K562 (cell line): ENCODE measurements around the gene MYCBP2.

Source experiments
- EZH2 ChIP-seq: IDR thresholded peaks from 2 replicates; pipeline ENCODE4 v1.6.1; 2012; ENCODE audit warnings: low read depth, mild to moderate bottlenecking, inconsistent platforms, low read length, borderline replicate concordance
- GABPA ChIP-seq: fragments of 200-800 bp; sonication (Bioruptor generic); conservative IDR thresholded peaks from 2 replicates; pipeline ENCODE4 v1.6.1; 2016; ENCODE audit warnings: low read depth, missing genetic modification characterization, missing compliant biosample characterization
- HMG20A ChIP-seq: fragments of 450-650 bp; formaldehyde crosslinking; conservative IDR thresholded peaks from 2 replicates; pipeline ENCODE4 v1.4.0; 2020; ENCODE audit warnings: mild to moderate bottlenecking, mixed read lengths
- MTF1 ChIP-seq: fragments of 250-450 bp; sonication (Bioruptor Pico); IDR thresholded peaks from 2 replicates; pipeline ENCODE4 v1.9.0; 2021; ENCODE audit warnings: moderate library complexity, mild to moderate bottlenecking, inconsistent platforms, borderline replicate concordance
- PCBP2 ChIP-seq: fragments of 200-400 bp; formaldehyde crosslinking; IDR thresholded peaks from 2 replicates; pipeline ENCODE4 v1.6.1; 2018; ENCODE audit warnings: low read length, low read depth, mild to moderate bottlenecking, moderate library complexity; ENCODE audit not compliant: poor library complexity, severe bottlenecking
- PRMT5 ChIP-seq: sonication (generic); formaldehyde crosslinking; IDR thresholded peaks from 2 replicates; pipeline ENCODE4 v1.5.0; 2020; ENCODE audit warnings: missing genetic modification reagents
- SAFB2 ChIP-seq: fragments of 200-400 bp; formaldehyde crosslinking; IDR thresholded peaks from 2 replicates; pipeline ENCODE4 v1.6.1; 2018; ENCODE audit warnings: borderline replicate concordance, low read length, low read depth, moderate library complexity; ENCODE audit not compliant: severe bottlenecking
- SMAD3 ChIP-seq: fragments of 450-650 bp; formaldehyde crosslinking; conservative IDR thresholded peaks from 2 replicates; pipeline ENCODE4 v1.4.0; 2020; ENCODE audit warnings: mild to moderate bottlenecking
- SRSF9 ChIP-seq: fragments of 200-400 bp; formaldehyde crosslinking; IDR thresholded peaks from 2 replicates; pipeline ENCODE4 v1.6.1; 2017; ENCODE audit warnings: low read depth, low read length, borderline replicate concordance
- ZNF184 ChIP-seq: sonication (generic); formaldehyde crosslinking; IDR thresholded peaks from 2 replicates; pipeline ENCODE4 v1.5.0; 2020; ENCODE audit warnings: missing genetic modification reagents
- ZNF77 ChIP-seq: fragments of 250-450 bp; sonication (Bioruptor Pico); IDR thresholded peaks from 2 replicates; pipeline ENCODE4 v1.5.0; 2020
- TF ChIP-seq, protein P1 (sequence below): fragments of 250-450 bp; sonication (Bioruptor Pico); IDR thresholded peaks from 2 replicates; pipeline ENCODE4 v1.5.0; 2020; ENCODE audit warnings: mild to moderate bottlenecking, borderline replicate concordance
- TF ChIP-seq, protein P2 (sequence below): fragments of 450-650 bp; formaldehyde crosslinking; IDR thresholded peaks from 2 replicates; pipeline ENCODE4 v1.4.0; 2022; ENCODE audit warnings: missing genetic modification characterization
- TF ChIP-seq, protein P3 (sequence below): fragments of 250-450 bp; sonication (Bioruptor Pico); IDR thresholded peaks from 2 replicates; pipeline ENCODE4 v1.8.0; 2022; ENCODE audit warnings: inconsistent platforms

DNA sequence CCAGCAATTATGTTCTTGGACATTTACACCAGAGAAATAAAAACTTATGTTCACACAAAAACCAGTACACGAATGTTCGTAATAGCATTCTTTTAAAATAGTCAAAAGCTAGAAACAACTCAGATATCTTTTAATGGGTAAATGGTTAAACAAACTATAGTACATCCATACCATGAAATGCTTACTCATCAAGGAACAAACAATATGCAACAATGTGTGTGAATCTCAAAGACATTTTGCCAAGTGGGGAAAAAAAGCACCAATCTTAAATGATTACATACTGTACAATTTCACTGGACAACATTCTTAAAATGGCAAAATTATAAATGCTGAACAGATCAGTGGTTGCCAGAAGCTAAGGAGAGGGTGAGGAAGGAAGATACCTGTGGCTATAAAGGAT, 36.6 kb downstream of the MYCBP2 start:
- TF ChIP-seq GABPA (no peak), SRSF9 (no peak), MTF1 (CRISPR knock-in tag) (no peak), HMG20A (CRISPR knock-in tag) (no peak), PRMT5 (CRISPR knock-in tag) (no peak), SAFB2 (no peak), ZNF77 (CRISPR knock-in tag) (no peak), EZH2 (no peak), ZNF184 (CRISPR knock-in tag) (no peak), PCBP2 (no peak), SMAD3 (CRISPR knock-in tag) (no peak)
- TF ChIP-seq, protein P1, sequence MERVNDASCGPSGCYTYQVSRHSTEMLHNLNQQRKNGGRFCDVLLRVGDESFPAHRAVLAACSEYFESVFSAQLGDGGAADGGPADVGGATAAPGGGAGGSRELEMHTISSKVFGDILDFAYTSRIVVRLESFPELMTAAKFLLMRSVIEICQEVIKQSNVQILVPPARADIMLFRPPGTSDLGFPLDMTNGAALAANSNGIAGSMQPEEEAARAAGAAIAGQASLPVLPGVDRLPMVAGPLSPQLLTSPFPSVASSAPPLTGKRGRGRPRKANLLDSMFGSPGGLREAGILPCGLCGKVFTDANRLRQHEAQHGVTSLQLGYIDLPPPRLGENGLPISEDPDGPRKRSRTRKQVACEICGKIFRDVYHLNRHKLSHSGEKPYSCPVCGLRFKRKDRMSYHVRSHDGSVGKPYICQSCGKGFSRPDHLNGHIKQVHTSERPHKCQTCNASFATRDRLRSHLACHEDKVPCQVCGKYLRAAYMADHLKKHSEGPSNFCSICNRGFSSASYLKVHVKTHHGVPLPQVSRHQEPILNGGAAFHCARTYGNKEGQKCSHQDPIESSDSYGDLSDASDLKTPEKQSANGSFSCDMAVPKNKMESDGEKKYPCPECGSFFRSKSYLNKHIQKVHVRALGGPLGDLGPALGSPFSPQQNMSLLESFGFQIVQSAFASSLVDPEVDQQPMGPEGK (CRISPR knock-in tag): no peak
- TF ChIP-seq, protein P2, sequence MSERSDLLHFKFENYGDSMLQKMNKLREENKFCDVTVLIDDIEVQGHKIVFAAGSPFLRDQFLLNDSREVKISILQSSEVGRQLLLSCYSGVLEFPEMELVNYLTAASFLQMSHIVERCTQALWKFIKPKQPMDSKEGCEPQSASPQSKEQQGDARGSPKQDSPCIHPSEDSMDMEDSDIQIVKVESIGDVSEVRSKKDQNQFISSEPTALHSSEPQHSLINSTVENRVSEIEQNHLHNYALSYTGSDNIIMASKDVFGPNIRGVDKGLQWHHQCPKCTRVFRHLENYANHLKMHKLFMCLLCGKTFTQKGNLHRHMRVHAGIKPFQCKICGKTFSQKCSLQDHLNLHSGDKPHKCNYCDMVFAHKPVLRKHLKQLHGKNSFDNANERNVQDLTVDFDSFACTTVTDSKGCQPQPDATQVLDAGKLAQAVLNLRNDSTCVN (CRISPR knock-in tag): no peak
- TF ChIP-seq, protein P3, sequence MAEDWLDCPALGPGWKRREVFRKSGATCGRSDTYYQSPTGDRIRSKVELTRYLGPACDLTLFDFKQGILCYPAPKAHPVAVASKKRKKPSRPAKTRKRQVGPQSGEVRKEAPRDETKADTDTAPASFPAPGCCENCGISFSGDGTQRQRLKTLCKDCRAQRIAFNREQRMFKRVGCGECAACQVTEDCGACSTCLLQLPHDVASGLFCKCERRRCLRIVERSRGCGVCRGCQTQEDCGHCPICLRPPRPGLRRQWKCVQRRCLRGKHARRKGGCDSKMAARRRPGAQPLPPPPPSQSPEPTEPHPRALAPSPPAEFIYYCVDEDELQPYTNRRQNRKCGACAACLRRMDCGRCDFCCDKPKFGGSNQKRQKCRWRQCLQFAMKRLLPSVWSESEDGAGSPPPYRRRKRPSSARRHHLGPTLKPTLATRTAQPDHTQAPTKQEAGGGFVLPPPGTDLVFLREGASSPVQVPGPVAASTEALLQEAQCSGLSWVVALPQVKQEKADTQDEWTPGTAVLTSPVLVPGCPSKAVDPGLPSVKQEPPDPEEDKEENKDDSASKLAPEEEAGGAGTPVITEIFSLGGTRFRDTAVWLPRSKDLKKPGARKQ (CRISPR knock-in tag): no peak
